ENCODE data around the gene ODAPH. TPM values are rescaled to one million over a fixed set of nuclear protein-coding genes. Genes with fewer than 3 reads are reported as not detected.
"Not testable (repeated sequence)": the region's sequence is repeated elsewhere in the genome, so short reads cannot be mapped to it uniquely, and the experiment has no call there.

Gene ODAPH
- total RNA-seq, 6 experiments from 2014 or later: not detected

DNA sequence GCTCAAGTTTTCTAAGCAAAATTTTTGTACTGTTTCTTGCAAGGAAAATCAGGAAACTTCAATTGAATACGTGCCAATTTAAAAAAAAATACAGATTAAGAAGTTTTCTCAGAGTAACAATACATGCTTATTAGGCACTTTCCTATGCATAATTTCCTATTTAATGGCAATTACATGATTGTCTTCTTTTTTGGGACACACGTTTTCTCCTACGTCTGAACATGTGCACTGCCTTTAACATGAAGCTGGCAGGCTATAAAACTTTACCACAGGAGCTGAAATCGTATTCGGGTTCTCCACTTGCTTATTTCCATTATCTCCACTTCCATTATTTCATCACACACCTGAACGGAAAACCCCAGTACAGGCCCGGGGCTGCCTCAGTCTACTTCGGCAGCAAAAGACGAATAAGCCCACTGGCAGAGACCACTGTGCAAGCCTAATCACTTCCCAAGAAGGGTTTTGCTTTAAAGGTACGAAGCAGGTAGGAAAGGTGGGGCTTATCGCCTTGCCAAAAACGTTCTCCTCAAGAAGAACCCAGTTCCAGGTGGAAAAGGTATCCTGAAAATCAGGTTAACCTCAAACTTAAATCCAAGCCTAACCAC, 42.2 kb upstream of the ODAPH start:
- Histone ChIP-seq H3K36me3 (peaks cover 0 to 19% (median 8%) of the 10 kb centered on the region in 4 donors), H3K27ac (peak overlapping the region; percentile 85 to 88 (median 87)), H3K27me3 (no peaks in the 10 kb centered on the region), H3K4me1 (peaks cover 0 to 29% (median 10%) of the 10 kb centered on the region in 4 donors), H3K9me3 (no peaks in the 10 kb centered on the region), H3K4me3 (peak overlapping the region; percentile 47 to 87 (median 81))
- WGBS (ENCODE audit: insufficient coverage, low coverage, low lambda C conversion rate, missing lambda C conversion rate): under 1% methylated on average over 12 of the region's 12 CpGs
- TF ChIP-seq, protein P1, sequence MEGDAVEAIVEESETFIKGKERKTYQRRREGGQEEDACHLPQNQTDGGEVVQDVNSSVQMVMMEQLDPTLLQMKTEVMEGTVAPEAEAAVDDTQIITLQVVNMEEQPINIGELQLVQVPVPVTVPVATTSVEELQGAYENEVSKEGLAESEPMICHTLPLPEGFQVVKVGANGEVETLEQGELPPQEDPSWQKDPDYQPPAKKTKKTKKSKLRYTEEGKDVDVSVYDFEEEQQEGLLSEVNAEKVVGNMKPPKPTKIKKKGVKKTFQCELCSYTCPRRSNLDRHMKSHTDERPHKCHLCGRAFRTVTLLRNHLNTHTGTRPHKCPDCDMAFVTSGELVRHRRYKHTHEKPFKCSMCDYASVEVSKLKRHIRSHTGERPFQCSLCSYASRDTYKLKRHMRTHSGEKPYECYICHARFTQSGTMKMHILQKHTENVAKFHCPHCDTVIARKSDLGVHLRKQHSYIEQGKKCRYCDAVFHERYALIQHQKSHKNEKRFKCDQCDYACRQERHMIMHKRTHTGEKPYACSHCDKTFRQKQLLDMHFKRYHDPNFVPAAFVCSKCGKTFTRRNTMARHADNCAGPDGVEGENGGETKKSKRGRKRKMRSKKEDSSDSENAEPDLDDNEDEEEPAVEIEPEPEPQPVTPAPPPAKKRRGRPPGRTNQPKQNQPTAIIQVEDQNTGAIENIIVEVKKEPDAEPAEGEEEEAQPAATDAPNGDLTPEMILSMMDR (IDR thresholded peaks at IDR 0.05): no peak
- no peak for TF ChIP-seq POLR2A (IDR thresholded peaks at IDR 0.05)
- DNase-seq (no peak), ATAC-seq (peak in 3 of 4 donors; percentile 1 to 4 (median 3))
- intact Hi-C loops (cut with DNase I): no loop called here

DNA sequence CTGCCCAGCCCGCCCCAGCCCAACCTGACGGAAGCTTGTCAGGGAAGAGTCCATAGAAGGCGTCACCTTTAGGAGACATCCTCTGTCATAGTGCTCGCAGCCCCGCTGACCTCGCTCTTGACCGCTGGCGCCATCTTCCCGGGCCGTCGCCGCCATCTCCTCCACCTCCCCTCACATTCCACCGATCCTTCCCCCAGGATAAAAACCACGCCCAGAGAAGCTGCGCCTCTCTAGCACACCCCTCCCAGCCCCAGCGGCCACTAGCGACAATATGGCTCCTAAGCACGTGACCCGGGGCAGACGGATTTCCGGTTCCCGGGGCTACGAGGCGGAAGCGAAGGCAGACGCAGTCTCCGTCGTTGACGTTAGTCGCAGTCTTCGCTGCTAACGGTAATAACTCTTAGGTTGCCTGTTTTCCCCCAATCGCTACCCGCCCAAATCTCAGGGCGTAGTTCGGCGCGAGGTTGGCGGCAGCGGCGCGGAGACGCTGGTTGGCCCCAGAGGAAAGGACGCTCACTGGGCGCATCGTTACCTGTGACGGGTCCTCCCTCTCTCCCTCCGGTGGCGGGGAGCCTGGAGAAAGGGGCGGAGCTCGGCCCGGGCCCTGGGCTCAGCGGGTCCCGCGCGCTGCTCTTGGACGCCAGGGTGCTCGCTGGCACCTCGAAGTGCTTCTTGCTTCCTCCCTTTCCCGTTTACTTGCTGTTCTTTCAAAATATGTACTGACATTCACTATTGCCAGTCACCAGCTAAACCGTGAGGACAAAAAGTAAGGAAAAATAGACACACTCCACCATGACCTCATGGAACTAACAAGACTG, 41.5 kb upstream of the ODAPH start, which contains the start of the genes RCHY1 and THAP6:
TSS of gene RCHY1 (minus strand) at position 273 of the 818 bp plus-strand sequence. CDS start at position 156, 117 bp downstream.
TSS of gene THAP6 (plus strand) at position 343 of the 818 bp plus-strand sequence. CDS start 980 bp downstream, outside the sequence.
- 2% methylated on average over 41 of the region's 61 CpGs for WGBS (ENCODE audit: insufficient coverage, low coverage, low lambda C conversion rate, missing lambda C conversion rate)
- Histone ChIP-seq H3K9me3 (no peaks in the 10 kb centered on the region), H3K4me1 (peaks cover 0 to 29% (median 10%) of the 10 kb centered on the region in 4 donors), H3K27ac (peak within 1 kb of the TSS; percentile 85 to 88 (median 87)), H3K27me3 (no peaks in the 10 kb centered on the region), H3K36me3 (peaks cover 0 to 19% (median 8%) of the 10 kb centered on the region in 4 donors), H3K4me3 (peak within 1 kb of the TSS; percentile 47 to 87 (median 81))
- ATAC-seq: peak; percentile 96 to 99 (median 97)
- intact Hi-C loops (cut with DNase I): no loop called here
- peak; percentile 96 to 98 (median 97) for DNase-seq
- TF ChIP-seq, protein P1 (IDR thresholded peaks at IDR 0.05): peak in 1 of 4 donors; percentile 8
- peak; percentile 85 for TF ChIP-seq POLR2A (IDR thresholded peaks at IDR 0.05)

GRCh38 chr4:75514949-75515612, 40.8 kb upstream of the ODAPH start:
- Histone ChIP-seq H3K36me3 (peaks cover 0 to 19% (median 8%) of the 10 kb centered on the region in 4 donors), H3K4me3 (peak overlapping the region; percentile 47 to 87 (median 81)), H3K4me1 (peaks cover 0 to 29% (median 10%) of the 10 kb centered on the region in 4 donors), H3K27ac (peak overlapping the region; percentile 85 to 88 (median 87)), H3K9me3 (no peaks in the 10 kb centered on the region), H3K27me3 (no peaks in the 10 kb centered on the region)
- DNase-seq (no peak), ATAC-seq (no peak)
- TF ChIP-seq POLR2A (IDR thresholded peaks at IDR 0.05): no peak
- TF ChIP-seq, protein P1 (IDR thresholded peaks at IDR 0.05): no peak
- intact Hi-C loops (cut with DNase I): no loop called here
- WGBS (ENCODE audit: insufficient coverage, low coverage, low lambda C conversion rate, missing lambda C conversion rate): 42% methylated on average over 9 of the region's 9 CpGs

- no peak for TF ChIP-seq POLR2A (IDR thresholded peaks at IDR 0.05)
- TF ChIP-seq, protein P1 (IDR thresholded peaks at IDR 0.05): no peak
- H3K36me3 ChIP-seq: peaks cover 0 to 19% (median 8%) of the 10 kb centered on the region in 4 donors
- H3K27ac ChIP-seq: no peak overlapping the region
- no peak for ATAC-seq
- peaks cover 0 to 29% (median 10%) of the 10 kb centered on the region in 4 donors for H3K4me1 ChIP-seq
- 90% methylated on average over 1 of the region's 1 CpG for WGBS (ENCODE audit: insufficient coverage, low coverage, low lambda C conversion rate, missing lambda C conversion rate)
- intact Hi-C loops (cut with DNase I): no loop called here
- DNase-seq: no peak
- H3K27me3 ChIP-seq: no peaks in the 10 kb centered on the region
- H3K9me3 ChIP-seq: no peaks in the 10 kb centered on the region
- H3K4me3 ChIP-seq: no peak overlapping the region
Measured at GRCh38 chr4:75516144-75516543, 39.7 kb upstream of the ODAPH start.

DNA sequence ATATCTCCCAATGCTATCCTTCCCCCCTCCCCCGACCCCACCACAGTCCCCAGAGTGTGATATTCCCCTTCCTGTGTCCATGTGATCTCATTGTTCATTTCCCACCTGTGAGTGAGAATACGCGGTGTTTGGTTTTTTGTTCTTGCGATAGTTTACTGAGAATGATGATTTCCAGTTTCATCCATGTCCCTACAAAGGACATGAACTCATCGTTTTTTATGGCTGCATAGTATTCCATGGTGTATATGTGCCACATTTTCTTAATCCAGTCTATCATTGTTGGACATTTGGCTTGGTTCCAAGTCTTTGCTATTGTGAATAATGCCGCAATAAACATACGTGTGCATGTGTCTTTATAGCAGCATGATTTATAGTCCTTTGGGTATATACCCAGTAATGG, 36.4 kb upstream of the ODAPH start:
- H3K27me3 ChIP-seq; DNase-seq; intact Hi-C loops (cut with DNase I); H3K4me1 ChIP-seq; H3K27ac ChIP-seq; H3K9me3 ChIP-seq; H3K4me3 ChIP-seq; ATAC-seq: not testable (repeated sequence)
- peaks cover 0 to 38% (median 8%) of the 10 kb centered on the region in 4 donors for H3K36me3 ChIP-seq
- WGBS (ENCODE audit: insufficient coverage, low coverage, low lambda C conversion rate, missing lambda C conversion rate): 100% methylated on average over 3 of the region's 7 CpGs

Data from right lobe of liver (tissue), 6 donors.